GM23338 (cell line): ENCODE results near the gene SUSD1. TPM values are rescaled to one million over a fixed set of nuclear protein-coding genes. Genes with fewer than 3 reads are reported as not detected.

Experiments
- ATAC-seq: fragments of 200-7000 bp; cut with Tn5 transposase; 3 replicates; pipeline ENCODE4 v1.9.1; 2020
- DNase-seq: peaks from one replicate; pipeline ENCODE4 v3.0.0-alpha.2; 2015; ENCODE audit warnings: low spot score
- H2AFZ ChIP-seq: fragments of 200-600 bp; sonication (generic); 2 replicates; pipeline ENCODE4 v1.8.0; 2016; ENCODE audit warnings: antibody characterized with exemption, mild to moderate bottlenecking, moderate library complexity
- H3F3A ChIP-seq: fragments of 200-600 bp; sonication (generic); replicated peaks from 2 replicates; pipeline ENCODE4 v1.8.0; 2017; ENCODE audit warnings: antibody characterized with exemption, mixed run types, low read depth
- H3K27ac ChIP-seq: fragments of 200-600 bp; sonication (generic); 2 replicates; pipeline ENCODE4 v1.6.1; 2016; ENCODE audit warnings: low read depth
- H3K27me3 ChIP-seq: fragments of 200-600 bp; sonication (generic); 2 replicates; pipeline ENCODE4 v1.8.0; 2016; ENCODE audit warnings: mild to moderate bottlenecking, mixed run types, moderate library complexity; ENCODE audit not compliant: insufficient read depth
- H3K36me3 ChIP-seq: fragments of 200-600 bp; sonication (generic); 2 replicates; pipeline ENCODE4 v1.8.0; 2016; ENCODE audit warnings: mild to moderate bottlenecking; ENCODE audit not compliant: insufficient read depth
- H3K4me1 ChIP-seq: fragments of 200-600 bp; sonication (generic); 2 replicates; pipeline ENCODE4 v1.8.0; 2016; ENCODE audit warnings: mild to moderate bottlenecking, moderate library complexity; ENCODE audit not compliant: insufficient read depth
- H3K4me2 ChIP-seq: fragments of 200-600 bp; sonication (generic); 2 replicates; pipeline ENCODE4 v1.7.1; 2017; ENCODE audit warnings: mixed run types
- H3K4me3 ChIP-seq: fragments of 200-600 bp; sonication (generic); 2 replicates; pipeline ENCODE4 v1.6.1; 2016; ENCODE audit warnings: mixed run types
- H3K79me2 ChIP-seq: fragments of 200-600 bp; sonication (generic); replicated peaks from 2 replicates; pipeline ENCODE4 v1.8.0; 2017; ENCODE audit warnings: mild to moderate bottlenecking; ENCODE audit not compliant: insufficient read depth
- H3K9me2 ChIP-seq: fragments of 200-600 bp; sonication (generic); 2 replicates; pipeline ENCODE4 v1.8.0; 2017; ENCODE audit not compliant: insufficient read depth
- H4K20me1 ChIP-seq: fragments of 200-600 bp; sonication (generic); replicated peaks from 2 replicates; pipeline ENCODE4 v1.8.0; 2017; ENCODE audit warnings: mild to moderate bottlenecking; ENCODE audit not compliant: insufficient read depth
- H3K27ac Mint-ChIP-seq: 2 replicates; pipeline ENCODE4 v1.8.0; 2020; ENCODE audit warnings: inconsistent platforms, mild to moderate bottlenecking, moderate library complexity, mixed read lengths
- H3K27me3 Mint-ChIP-seq: 3 replicates; pipeline ENCODE4 v1.8.0; 2022; ENCODE audit warnings: low read depth, mild to moderate bottlenecking, moderate library complexity, mixed read lengths, inconsistent platforms; ENCODE audit not compliant: insufficient read depth, poor library complexity
- H3K36me3 Mint-ChIP-seq: 3 replicates; pipeline ENCODE4 v1.8.0; 2021; ENCODE audit warnings: low read depth, mild to moderate bottlenecking, inconsistent platforms, moderate library complexity, mixed read lengths
- H3K4me1 Mint-ChIP-seq: 3 replicates; pipeline ENCODE4 v1.8.0; 2020; ENCODE audit warnings: mild to moderate bottlenecking, inconsistent platforms, mixed read lengths
- H3K4me3 Mint-ChIP-seq: 3 replicates; pipeline ENCODE4 v1.8.0; 2021; ENCODE audit warnings: moderate library complexity, mild to moderate bottlenecking, inconsistent platforms, mixed read lengths
- H3K9me3 Mint-ChIP-seq: 3 replicates; pipeline ENCODE4 v1.8.0; 2020; ENCODE audit warnings: moderate library complexity, mild to moderate bottlenecking, inconsistent platforms, mixed read lengths
- CREB1 ChIP-seq: fragments of 250-450 bp; sonication (Bioruptor Pico); IDR thresholded peaks from 2 replicates; pipeline ENCODE4 v1.5.0; 2020; ENCODE audit warnings: low read depth, mild to moderate bottlenecking, moderate library complexity
- EZH2 ChIP-seq: fragments of 200-600 bp; sonication (generic); IDR thresholded peaks from one replicate; pipeline ENCODE4 v1.8.0; 2017; ENCODE audit warnings: antibody characterized with exemption, mild to moderate bottlenecking, low read depth; ENCODE audit not compliant: unreplicated experiment
- EZH2phosphoT487 ChIP-seq: fragments of 200-600 bp; sonication (generic); IDR thresholded peaks from one replicate; pipeline ENCODE4 v1.8.1; 2018; ENCODE audit warnings: antibody characterized with exemption; ENCODE audit not compliant: unreplicated experiment
- JUNB ChIP-seq: IDR thresholded peaks from one replicate; pipeline ENCODE4 v1.6.1; 2016; ENCODE audit warnings: antibody characterized with exemption; ENCODE audit not compliant: unreplicated experiment
- NANOG ChIP-seq: IDR thresholded peaks from 2 replicates; pipeline ENCODE4 v1.6.1; 2016; ENCODE audit warnings: antibody characterized with exemption, borderline replicate concordance
- POLR2AphosphoS5 ChIP-seq: IDR thresholded peaks from 2 replicates; pipeline ENCODE4 v1.6.1; 2016; ENCODE audit warnings: antibody characterized with exemption, low read depth
- REST ChIP-seq: IDR thresholded peaks from one replicate; pipeline ENCODE4 v1.6.1; 2018; ENCODE audit warnings: antibody characterized with exemption; ENCODE audit not compliant: unreplicated experiment
- STAT1 ChIP-seq: IDR thresholded peaks from one replicate; pipeline ENCODE4 v1.6.1; 2016; ENCODE audit warnings: antibody characterized with exemption; ENCODE audit not compliant: unreplicated experiment
- ZNF114 ChIP-seq: fragments of 250-450 bp; sonication (Bioruptor Pico); IDR thresholded peaks from 2 replicates; pipeline ENCODE4 v1.5.0; 2020; ENCODE audit warnings: mild to moderate bottlenecking, moderate library complexity
- ZNF331 ChIP-seq: fragments of 250-450 bp; sonication (Bioruptor Pico); IDR thresholded peaks from 2 replicates; pipeline ENCODE4 v1.5.0; 2020; ENCODE audit warnings: low read depth, mild to moderate bottlenecking, moderate library complexity
- ZNF462 ChIP-seq: fragments of 250-450 bp; sonication (Bioruptor Pico); IDR thresholded peaks from 2 replicates; pipeline ENCODE4 v1.5.0; 2020; ENCODE audit warnings: mild to moderate bottlenecking, moderate library complexity
- polyA plus RNA-seq: library from polyadenylated mRNA; unstranded; fragments of >200 nt; fragmentation: Nextera tagmentation; extraction: Ambion mirVana; gene quantifications from 2 replicates; pipeline ENCODE4 v1.2.1, GENCODE V29; 2016
- total RNA-seq: library from RNA; depleted of rRNA; stranded (reverse); fragments of >200 nt; shearing (Covaris generic); gene quantifications from 2 replicates; pipeline ENCODE4 v1.2.3, GENCODE V29; 2014
- TF ChIP-seq, protein P1 (sequence below), 2 experiments: fragments of 200-600 bp in 1 of 2; sonication (generic) in 1 of 2; conservative IDR thresholded peaks; 2 replicates each; pipeline versions ENCODE4 v1.5.1 to v1.6.1; 2016 to 2017; ENCODE audit warnings: antibody characterized with exemption in 2 of 2, low read depth in 2 of 2, mild to moderate bottlenecking in 2 of 2, moderate library complexity in 1 of 2
- TF ChIP-seq, protein P2 (sequence below): IDR thresholded peaks from 2 replicates; pipeline ENCODE4 v1.6.1; 2016; ENCODE audit warnings: antibody characterized with exemption

SUSD1 gene
- total and polyA plus RNA-seq, 2 experiments from 2014 or later: 1.2 to 6.4 TPM

DNA sequence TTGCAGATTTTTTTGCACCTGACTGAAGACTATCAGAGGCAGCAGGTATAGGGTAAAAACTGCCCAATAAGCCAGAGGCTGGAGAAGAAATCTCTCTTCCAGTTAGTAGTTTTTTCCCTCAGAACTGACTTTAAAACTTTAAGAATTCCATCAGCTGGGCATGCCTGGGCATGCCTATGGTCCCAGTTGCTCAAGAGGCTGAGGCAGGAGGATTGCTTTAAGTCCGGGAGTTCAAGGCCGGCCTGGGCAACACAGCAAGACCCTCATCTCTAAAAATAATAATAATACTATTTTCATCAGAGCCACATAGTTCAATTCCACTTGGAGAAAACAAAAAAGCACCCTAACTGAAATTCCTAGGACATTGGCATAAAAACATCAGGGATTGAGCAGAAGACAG, 30.3 kb downstream of the SUSD1 start:
- Histone ChIP-seq H3K27me3 (no peaks in the 10 kb centered on the region), H3K79me2 (no peaks in the 10 kb centered on the region), H3K27ac (peak overlapping the region; percentile 58), H3K9me2 (no peaks in the 10 kb centered on the region), H3F3A (no peaks in the 10 kb centered on the region), H3K4me1 (0 out of 2 replicates have a peak, but pooled peaks cover 3% of the 10 kb centered on the region), H3K4me2 (no peak overlapping the region), H2AFZ (no peak overlapping the region), H3K36me3 (no peaks in the 10 kb centered on the region), H4K20me1 (no peaks in the 10 kb centered on the region), H3K4me3 (no peak overlapping the region)
- ATAC-seq (no peak), DNase-seq (no peak)
- Mint-ChIP-seq H3K27me3 (peaks cover 1% of the 10 kb centered on the region), H3K27ac (no peak overlapping the region), H3K4me1 (peaks cover 9% of the 10 kb centered on the region), H3K36me3 (peaks cover 3% of the 10 kb centered on the region; the same call in 1 of the 3 replicates), H3K4me3 (no peak overlapping the region), H3K9me3 (no peaks in the 10 kb centered on the region)
- TF ChIP-seq, protein P1, sequence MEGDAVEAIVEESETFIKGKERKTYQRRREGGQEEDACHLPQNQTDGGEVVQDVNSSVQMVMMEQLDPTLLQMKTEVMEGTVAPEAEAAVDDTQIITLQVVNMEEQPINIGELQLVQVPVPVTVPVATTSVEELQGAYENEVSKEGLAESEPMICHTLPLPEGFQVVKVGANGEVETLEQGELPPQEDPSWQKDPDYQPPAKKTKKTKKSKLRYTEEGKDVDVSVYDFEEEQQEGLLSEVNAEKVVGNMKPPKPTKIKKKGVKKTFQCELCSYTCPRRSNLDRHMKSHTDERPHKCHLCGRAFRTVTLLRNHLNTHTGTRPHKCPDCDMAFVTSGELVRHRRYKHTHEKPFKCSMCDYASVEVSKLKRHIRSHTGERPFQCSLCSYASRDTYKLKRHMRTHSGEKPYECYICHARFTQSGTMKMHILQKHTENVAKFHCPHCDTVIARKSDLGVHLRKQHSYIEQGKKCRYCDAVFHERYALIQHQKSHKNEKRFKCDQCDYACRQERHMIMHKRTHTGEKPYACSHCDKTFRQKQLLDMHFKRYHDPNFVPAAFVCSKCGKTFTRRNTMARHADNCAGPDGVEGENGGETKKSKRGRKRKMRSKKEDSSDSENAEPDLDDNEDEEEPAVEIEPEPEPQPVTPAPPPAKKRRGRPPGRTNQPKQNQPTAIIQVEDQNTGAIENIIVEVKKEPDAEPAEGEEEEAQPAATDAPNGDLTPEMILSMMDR (conservative IDR thresholded peaks at IDR 0.05; ENCODE audit: low read depth in 2 of 2): no peak
- TF ChIP-seq CREB1 (CRISPR knock-in tag) (no peak), ZNF462 (CRISPR knock-in tag) (no peak), EZH2 (no peak), STAT1 (no peak), JUNB (no peak), ZNF114 (CRISPR knock-in tag) (no peak), ZNF331 (no peak), REST (no peak), NANOG (no peak), EZH2phosphoT487 (no peak), POLR2AphosphoS5 (no peak)
- TF ChIP-seq, protein P2, sequence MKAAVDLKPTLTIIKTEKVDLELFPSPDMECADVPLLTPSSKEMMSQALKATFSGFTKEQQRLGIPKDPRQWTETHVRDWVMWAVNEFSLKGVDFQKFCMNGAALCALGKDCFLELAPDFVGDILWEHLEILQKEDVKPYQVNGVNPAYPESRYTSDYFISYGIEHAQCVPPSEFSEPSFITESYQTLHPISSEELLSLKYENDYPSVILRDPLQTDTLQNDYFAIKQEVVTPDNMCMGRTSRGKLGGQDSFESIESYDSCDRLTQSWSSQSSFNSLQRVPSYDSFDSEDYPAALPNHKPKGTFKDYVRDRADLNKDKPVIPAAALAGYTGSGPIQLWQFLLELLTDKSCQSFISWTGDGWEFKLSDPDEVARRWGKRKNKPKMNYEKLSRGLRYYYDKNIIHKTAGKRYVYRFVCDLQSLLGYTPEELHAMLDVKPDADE: no peak
